Common myeloid progenitor, CD34-positive (primary cell): ENCODE data around the gene MBNL1.
A peak's percentile ranks its signal among the peaks of the same experiment; 100 is the strongest.

ENCODE experiments used
- CTCF ChIA-PET: fragments of 350-600 bp; sonication (Branson Sonifier 250); formaldehyde crosslinking; loops from one replicate; lab custom pipeline; 2021; ENCODE audit warnings: antibody characterized with exemption; lab: Charles Lee
- POLR2A ChIA-PET: fragments of 350-600 bp; sonication (Branson Sonifier 250); formaldehyde crosslinking; loops from one replicate; lab custom pipeline; 2021; ENCODE audit warnings: antibody characterized with exemption; lab: Charles Lee
- DNase-seq, 3 donors: peaks; one replicate each; pipeline versions ENCODE4 v3.0.0 to v3.0.0-alpha.2; 2013
- H3K27ac ChIP-seq, 2 experiments: 1 replicate in 1 of 2; 2 replicates in 1 of 2; pipeline ENCODE4 v1.7.0; 2013; ENCODE audit warnings: inconsistent platforms in 2 of 2, low read length in 2 of 2, mild to moderate bottlenecking in 2 of 2, low read depth in 1 of 2, moderate library complexity in 1 of 2; ENCODE audit not compliant: severe bottlenecking in 2 of 2, insufficient read depth in 1 of 2, poor library complexity in 1 of 2
- H3K27me3 ChIP-seq, 5 experiments: replicated peaks in 2 of 5; 1 replicate in 3 of 5; 2 replicates in 2 of 5; pipeline versions ENCODE4 v1.6.1 to v1.7.0; 2013; ENCODE audit warnings: low read length in 4 of 5, mild to moderate bottlenecking in 2 of 5, moderate library complexity in 2 of 5, inconsistent platforms in 1 of 5; ENCODE audit not compliant: insufficient read depth in 5 of 5, control insufficient read depth in 4 of 5
- H3K36me3 ChIP-seq, 4 experiments: 1 replicate in 2 of 4; 2 replicates in 2 of 4; pipeline versions ENCODE4 v1.6.1 to v1.7.0; 2013; ENCODE audit warnings: low read length in 3 of 4, control low read depth in 1 of 4, mild to moderate bottlenecking in 1 of 4; ENCODE audit not compliant: control insufficient read depth in 4 of 4, insufficient read depth in 4 of 4
- H3K4me1 ChIP-seq, 4 experiments: 1 replicate in 3 of 4; 2 replicates in 1 of 4; pipeline versions ENCODE4 v1.6.1 to v1.7.1; 2013; ENCODE audit warnings: low read length in 3 of 4, mild to moderate bottlenecking in 3 of 4, control low read depth in 1 of 4, inconsistent platforms in 1 of 4, moderate library complexity in 1 of 4; ENCODE audit not compliant: control insufficient read depth in 4 of 4, insufficient read depth in 4 of 4; ENCODE audit errors: control extremely low read depth in 1 of 4
- H3K4me3 ChIP-seq, 7 experiments: 1 replicate in 4 of 7; 2 replicates in 3 of 7; pipeline versions ENCODE4 v1.5.1 to v1.7.0; 2013; ENCODE audit warnings: mild to moderate bottlenecking in 7 of 7, low read length in 6 of 7, moderate library complexity in 6 of 7, inconsistent platforms in 2 of 7, low read depth in 2 of 7, control low read depth in 1 of 7; ENCODE audit not compliant: insufficient read depth in 4 of 7, control insufficient read depth in 1 of 7; ENCODE audit errors: extremely low read depth in 1 of 7
- H3K9me3 ChIP-seq, 5 experiments: 1 replicate in 4 of 5; 2 replicates in 1 of 5; pipeline versions ENCODE4 v1.6.1 to v1.7.1; 2013; ENCODE audit warnings: low read length in 4 of 5, mild to moderate bottlenecking in 2 of 5, inconsistent platforms in 1 of 5, low read depth in 1 of 5, moderate library complexity in 1 of 5; ENCODE audit not compliant: control insufficient read depth in 4 of 5, insufficient read depth in 2 of 5; ENCODE audit errors: control extremely low read depth in 1 of 5
- WGBS: methylation state at CpG from one replicate; pipeline ENCODE4 v1.1.5; 2013; ENCODE audit not compliant: insufficient coverage; 5-methylcytosine and 5-hydroxymethylcytosine counted together

The MBNL1 gene

DNA sequence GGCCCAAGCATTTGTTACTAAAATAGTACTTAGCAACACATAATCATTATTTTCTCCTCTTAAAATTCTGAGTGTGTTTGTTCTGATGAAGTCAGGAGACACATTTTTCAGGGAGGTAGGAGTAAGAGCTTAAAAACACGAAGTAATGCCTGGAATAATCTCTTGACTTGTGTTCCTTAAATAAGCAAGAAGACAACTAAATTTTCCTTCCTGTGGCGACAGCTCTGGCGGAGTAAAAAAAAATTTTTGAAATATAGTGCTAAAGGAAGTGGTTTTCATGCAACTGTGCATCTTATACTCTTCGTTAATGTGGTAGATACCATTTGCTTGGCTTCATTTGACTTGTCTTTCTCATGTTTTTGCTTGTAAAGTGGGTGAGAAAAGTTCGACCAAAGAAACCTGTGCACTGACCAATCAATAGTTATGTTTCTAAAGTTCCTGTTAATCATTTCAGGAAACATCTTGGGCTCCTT is 11.1 kb upstream of the MBNL1 start:
- Histone ChIP-seq H3K27me3 (no peaks in the 10 kb centered on the region), H3K4me1 (peaks cover 57 to 79% (median 69%) of the 10 kb centered on the region in 4 experiments), H3K9me3 (peaks cover 0 to 2% (median 0%) of the 10 kb centered on the region in 5 experiments), H3K4me3 (peak overlapping the region in 6 of 7 experiments; percentile 5 to 58 (median 40)), H3K36me3 (peaks cover 0 to 18% (median 15%) of the 10 kb centered on the region in 4 experiments), H3K27ac (peak overlapping the region; percentile 47 to 82)
- WGBS = 0% methylated on average over 4 of the region's 5 CpGs
- CTCF ChIA-PET = interaction anchor here (1.2 to 3.1 kb wide), 5 partner anchors 11 to 115 kb away, joined by 3 to 21 read pairs (median 3); partner anchors contain the start of gene MBNL1
- DNase-seq = peak; percentile 39 to 76 (median 72)
- POLR2A ChIA-PET = interaction anchor here (1.2 kb wide), 1 partner anchor 10 kb away, joined by 3 read pairs; no protein-coding TSS in a partner anchor

- CTCF ChIA-PET = interaction anchor here (1.2 to 3.1 kb wide), 3 partner anchors 9 to 61 kb away, joined by 3 to 21 read pairs (median 10); partner anchors contain the start of gene MBNL1
- DNase-seq = peak; percentile 50 to 85 (median 83)
- WGBS = 47% methylated on average over 4 of the region's 7 CpGs
- Histone ChIP-seq H3K4me3 (peak overlapping the region in 2 of 7 experiments; percentile 2 to 18), H3K27me3 (no peaks in the 10 kb centered on the region), H3K27ac (peak overlapping the region; percentile 43 to 82), H3K36me3 (peaks cover 4 to 27% (median 18%) of the 10 kb centered on the region in 4 experiments), H3K4me1 (peaks cover 51 to 76% (median 62%) of the 10 kb centered on the region in 4 experiments), H3K9me3 (peaks cover 0 to 2% (median 0%) of the 10 kb centered on the region in 5 experiments)
- POLR2A ChIA-PET = interaction anchor here (0.8 to 1.2 kb wide), 2 partner anchors 9 to 15 kb away, joined by 3 read pairs; no protein-coding TSS in a partner anchor
Observed at GRCh38 chr3:152258448-152259393, 10.0 kb upstream of the MBNL1 start.

DNA sequence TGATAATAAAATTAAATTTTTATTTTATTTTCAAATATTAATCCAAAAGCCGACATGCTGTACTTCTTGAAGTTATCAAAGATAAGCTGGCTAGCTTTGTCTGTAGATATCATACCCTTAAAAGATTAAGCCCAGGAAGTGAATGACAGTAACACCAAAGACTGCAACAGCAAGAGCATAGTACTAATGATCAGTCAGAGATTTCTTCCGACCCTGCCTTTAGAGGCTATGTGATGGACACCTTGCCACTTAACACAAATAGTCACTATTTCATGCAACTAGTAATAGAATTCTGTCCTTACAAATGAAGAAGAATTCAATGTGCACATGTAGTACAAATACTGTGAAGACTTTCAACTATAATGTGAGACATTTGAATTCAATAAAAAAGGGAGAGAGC is 9.3 kb upstream of the MBNL1 start:
- Histone ChIP-seq H3K4me3 (no peak overlapping the region), H3K36me3 (peaks cover 4 to 29% (median 18%) of the 10 kb centered on the region in 4 experiments), H3K4me1 (peaks cover 47 to 76% (median 61%) of the 10 kb centered on the region in 4 experiments), H3K9me3 (peaks cover 0 to 2% (median 0%) of the 10 kb centered on the region in 5 experiments), H3K27ac (no peak overlapping the region), H3K27me3 (no peaks in the 10 kb centered on the region)
- CTCF ChIA-PET = interaction anchor here (2.1 kb wide), 1 partner anchor 9 kb away, joined by 10 read pairs; the partner anchor contains the start of gene MBNL1
- POLR2A ChIA-PET = interaction anchor here (0.8 kb wide), 1 partner anchor 16 kb away, joined by 3 read pairs; no protein-coding TSS in a partner anchor
- WGBS = no CpG with 5 or more reads among the region's 2 CpGs
- no peak for DNase-seq

- Histone ChIP-seq H3K4me1 (peaks cover 47 to 73% (median 58%) of the 10 kb centered on the region in 4 experiments), H3K36me3 (peaks cover 4 to 29% (median 18%) of the 10 kb centered on the region in 4 experiments), H3K27ac (peak overlapping the region in 1 of 2 experiments; percentile 29), H3K27me3 (no peaks in the 10 kb centered on the region), H3K4me3 (no peak overlapping the region), H3K9me3 (peaks cover 0 to 2% (median 0%) of the 10 kb centered on the region in 5 experiments)
- ChIA-PET CTCF (interaction anchor here (1.4 kb wide), 1 partner anchor 16 kb away, joined by 5 read pairs; no protein-coding TSS in a partner anchor), POLR2A (no interaction called here)
- DNase-seq = no peak
- WGBS = 100% methylated on average over 3 of the region's 3 CpGs
Observed at GRCh38 chr3:152260026-152260425, 8.7 kb upstream of the MBNL1 start.

- CTCF ChIA-PET = interaction anchor here (1.0 to 1.4 kb wide), 2 partner anchors 13 to 16 kb away, joined by 3 to 5 read pairs; no protein-coding TSS in a partner anchor
- no peak for DNase-seq
- peaks cover 0 to 2% (median 0%) of the 10 kb centered on the region in 5 experiments for H3K9me3 ChIP-seq
- 100% methylated on average over 1 of the region's 1 CpG for WGBS
- H3K27ac ChIP-seq = no peak overlapping the region
- peaks cover 45 to 72% (median 57%) of the 10 kb centered on the region in 4 experiments for H3K4me1 ChIP-seq
- H3K36me3 ChIP-seq = peaks cover 4 to 29% (median 18%) of the 10 kb centered on the region in 4 experiments
- no peak overlapping the region for H3K4me3 ChIP-seq
- H3K27me3 ChIP-seq = no peaks in the 10 kb centered on the region
- POLR2A ChIA-PET = no interaction called here
Observed at GRCh38 chr3:152260529-152260928, 8.2 kb upstream of the MBNL1 start.

DNA sequence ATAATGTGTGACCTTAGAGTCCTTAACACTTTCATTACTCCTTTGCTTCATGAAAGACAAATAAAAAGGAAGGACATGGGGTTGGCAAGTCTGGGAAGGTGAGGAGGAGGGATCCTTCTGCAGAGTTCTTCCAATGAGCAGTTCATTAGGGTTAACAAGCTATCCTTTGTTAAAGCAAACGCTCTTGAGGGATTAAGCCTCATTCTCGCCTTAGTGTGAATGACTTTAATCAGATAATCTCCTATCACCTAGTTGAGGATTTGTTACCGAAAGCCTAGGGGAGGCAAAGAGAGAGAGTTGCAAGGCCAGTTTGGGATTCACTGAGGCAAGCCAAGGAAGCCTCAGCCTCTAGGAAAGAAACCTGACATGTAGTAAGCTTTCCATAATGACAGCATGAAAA is 7.4 kb upstream of the MBNL1 start:
- no peaks in the 10 kb centered on the region for H3K27me3 ChIP-seq
- POLR2A ChIA-PET = no interaction called here
- CTCF ChIA-PET = interaction anchor here (0.8 to 1.4 kb wide), 3 partner anchors 14 to 121 kb away, joined by 3 to 5 read pairs (median 3); no protein-coding TSS in a partner anchor
- no peak overlapping the region for H3K27ac ChIP-seq
- H3K36me3 ChIP-seq = peaks cover 6 to 30% (median 18%) of the 10 kb centered on the region in 4 experiments
- DNase-seq = no peak
- H3K4me3 ChIP-seq = no peak overlapping the region
- H3K4me1 ChIP-seq = peaks cover 42 to 72% (median 55%) of the 10 kb centered on the region in 4 experiments
- H3K9me3 ChIP-seq = peaks cover 0 to 2% (median 0%) of the 10 kb centered on the region in 5 experiments
- 100% methylated on average over 1 of the region's 3 CpGs for WGBS
